Measurements from ENCODE around the gene AKAP13.

Gene AKAP13

GRCh38 chr15:85570336-85570735 is 189.9 kb downstream of the AKAP13 start:
- TF ChIP-seq TCF12 (IDR thresholded peaks at IDR 0.05; ENCODE audit: low read depth), result no peak
- no peak for TF ChIP-seq CREB1 (IDR thresholded peaks at IDR 0.05; ENCODE audit: low read depth)
- no peak for TF ChIP-seq FOXM1 (IDR thresholded peaks at IDR 0.05; ENCODE audit: borderline replicate concordance, low read depth)
- no peak for TF ChIP-seq EP300 (IDR thresholded peaks at IDR 0.05; ENCODE audit: borderline replicate concordance)
- TF ChIP-seq CEBPB (IDR thresholded peaks at IDR 0.05), result no peak
- no peak for TF ChIP-seq NFIC (IDR thresholded peaks at IDR 0.05)
- TF ChIP-seq TEAD4 (IDR thresholded peaks at IDR 0.05), result no peak
- TF ChIP-seq EGR1 (IDR thresholded peaks at IDR 0.05), result no peak
- no peak for TF ChIP-seq YY1 (IDR thresholded peaks at IDR 0.05; ENCODE audit: low read depth)
- TF ChIP-seq ZBTB7A (IDR thresholded peaks at IDR 0.05; ENCODE audit: low read depth), result no peak
- TF ChIP-seq REST (IDR thresholded peaks at IDR 0.05; ENCODE audit: low read depth), result no peak
- no peak for TF ChIP-seq RAD21 (IDR thresholded peaks at IDR 0.05; ENCODE audit: low read depth)
- no peak for TF ChIP-seq TAF1 (IDR thresholded peaks at IDR 0.05; ENCODE audit: low read depth)
- no peak for TF ChIP-seq USF1 (IDR thresholded peaks at IDR 0.05)
- TF ChIP-seq MAX (IDR thresholded peaks at IDR 0.05), result no peak

- no peak for TF ChIP-seq YY1 (IDR thresholded peaks at IDR 0.05; ENCODE audit: low read depth)
- no peak for TF ChIP-seq TCF12 (IDR thresholded peaks at IDR 0.05; ENCODE audit: low read depth)
- no peak for TF ChIP-seq CEBPB (IDR thresholded peaks at IDR 0.05)
- TF ChIP-seq EGR1 (IDR thresholded peaks at IDR 0.05), result no peak
- TF ChIP-seq TEAD4 (IDR thresholded peaks at IDR 0.05), result no peak
- TF ChIP-seq RAD21 (IDR thresholded peaks at IDR 0.05; ENCODE audit: low read depth), result no peak
- TF ChIP-seq CREB1 (IDR thresholded peaks at IDR 0.05; ENCODE audit: low read depth), result no peak
- no peak for TF ChIP-seq ZBTB7A (IDR thresholded peaks at IDR 0.05; ENCODE audit: low read depth)
- no peak for TF ChIP-seq EP300 (IDR thresholded peaks at IDR 0.05; ENCODE audit: borderline replicate concordance)
- TF ChIP-seq USF1 (IDR thresholded peaks at IDR 0.05), result no peak
- TF ChIP-seq NFIC (IDR thresholded peaks at IDR 0.05), result no peak
- no peak for TF ChIP-seq FOXM1 (IDR thresholded peaks at IDR 0.05; ENCODE audit: borderline replicate concordance, low read depth)
- TF ChIP-seq REST (IDR thresholded peaks at IDR 0.05; ENCODE audit: low read depth), result no peak
- no peak for TF ChIP-seq TAF1 (IDR thresholded peaks at IDR 0.05; ENCODE audit: low read depth)
- no peak for TF ChIP-seq MAX (IDR thresholded peaks at IDR 0.05)
Observed at GRCh38 chr15:85571780-85572179, 191.4 kb downstream of the AKAP13 start.

GRCh38 chr15:85576392-85576791 is 196.0 kb downstream of the AKAP13 start:
- TF ChIP-seq USF1 (IDR thresholded peaks at IDR 0.05) (no peak), YY1 (IDR thresholded peaks at IDR 0.05; ENCODE audit: low read depth) (no peak), NFIC (IDR thresholded peaks at IDR 0.05) (no peak), RAD21 (IDR thresholded peaks at IDR 0.05; ENCODE audit: low read depth) (no peak), FOXM1 (IDR thresholded peaks at IDR 0.05; ENCODE audit: borderline replicate concordance, low read depth) (no peak), TAF1 (IDR thresholded peaks at IDR 0.05; ENCODE audit: low read depth) (no peak), CREB1 (IDR thresholded peaks at IDR 0.05; ENCODE audit: low read depth) (no peak), REST (IDR thresholded peaks at IDR 0.05; ENCODE audit: low read depth) (no peak), TCF12 (IDR thresholded peaks at IDR 0.05; ENCODE audit: low read depth) (no peak), CEBPB (IDR thresholded peaks at IDR 0.05) (no peak), TEAD4 (IDR thresholded peaks at IDR 0.05) (no peak), EGR1 (IDR thresholded peaks at IDR 0.05) (no peak), EP300 (IDR thresholded peaks at IDR 0.05; ENCODE audit: borderline replicate concordance) (no peak), MAX (IDR thresholded peaks at IDR 0.05) (no peak), ZBTB7A (IDR thresholded peaks at IDR 0.05; ENCODE audit: low read depth) (no peak)
